Measurements from ENCODE around the gene LUM. TPM values are rescaled to one million over a fixed set of nuclear protein-coding genes. Genes with fewer than 3 reads are reported as not detected.

LUM gene
- total RNA-seq, 6 experiments from 2014 or later = 5.1 to 51.2 (median 10.1) TPM

DNA sequence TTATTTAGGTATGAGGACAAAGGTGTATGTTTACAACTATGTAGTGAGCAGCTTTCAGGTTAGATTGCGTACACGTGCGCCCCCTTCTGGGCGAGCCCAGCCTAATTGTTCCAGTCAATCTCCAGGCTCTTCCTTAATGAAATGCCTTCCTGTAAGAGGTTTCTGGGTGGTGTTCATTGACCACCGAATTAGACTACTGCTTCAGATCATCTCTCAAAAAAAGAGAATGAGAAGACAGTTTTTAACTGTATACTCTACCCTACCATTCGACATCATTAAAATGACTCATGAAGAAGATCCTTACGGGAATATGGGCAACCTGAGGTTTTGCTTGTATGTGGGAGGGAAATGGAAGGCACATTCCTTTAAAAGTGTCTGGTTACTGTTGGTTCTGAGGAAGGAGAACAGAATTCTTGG lies 2.1 kb downstream of the LUM start:
- Histone ChIP-seq H3K27ac (no peak overlapping the region), H3K4me1 (no peaks in the 10 kb centered on the region), H3K4me3 (no peak overlapping the region), H3K27me3 (no peaks in the 10 kb centered on the region), H3K36me3 (no peaks in the 10 kb centered on the region), H3K9me3 (no peaks in the 10 kb centered on the region)
- 6% methylated on average over 7 of the region's 7 CpGs for WGBS (ENCODE audit: insufficient coverage, low coverage, low lambda C conversion rate, missing lambda C conversion rate)
- ATAC-seq = peak; percentile 49 to 83 (median 66)
- intact Hi-C loops (cut with DNase I) = no loop called here
- peak; percentile 34 to 60 (median 57) for DNase-seq
- TF ChIP-seq POLR2A (IDR thresholded peaks at IDR 0.05) = no peak
- TF ChIP-seq, protein P1, sequence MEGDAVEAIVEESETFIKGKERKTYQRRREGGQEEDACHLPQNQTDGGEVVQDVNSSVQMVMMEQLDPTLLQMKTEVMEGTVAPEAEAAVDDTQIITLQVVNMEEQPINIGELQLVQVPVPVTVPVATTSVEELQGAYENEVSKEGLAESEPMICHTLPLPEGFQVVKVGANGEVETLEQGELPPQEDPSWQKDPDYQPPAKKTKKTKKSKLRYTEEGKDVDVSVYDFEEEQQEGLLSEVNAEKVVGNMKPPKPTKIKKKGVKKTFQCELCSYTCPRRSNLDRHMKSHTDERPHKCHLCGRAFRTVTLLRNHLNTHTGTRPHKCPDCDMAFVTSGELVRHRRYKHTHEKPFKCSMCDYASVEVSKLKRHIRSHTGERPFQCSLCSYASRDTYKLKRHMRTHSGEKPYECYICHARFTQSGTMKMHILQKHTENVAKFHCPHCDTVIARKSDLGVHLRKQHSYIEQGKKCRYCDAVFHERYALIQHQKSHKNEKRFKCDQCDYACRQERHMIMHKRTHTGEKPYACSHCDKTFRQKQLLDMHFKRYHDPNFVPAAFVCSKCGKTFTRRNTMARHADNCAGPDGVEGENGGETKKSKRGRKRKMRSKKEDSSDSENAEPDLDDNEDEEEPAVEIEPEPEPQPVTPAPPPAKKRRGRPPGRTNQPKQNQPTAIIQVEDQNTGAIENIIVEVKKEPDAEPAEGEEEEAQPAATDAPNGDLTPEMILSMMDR (IDR thresholded peaks at IDR 0.05) = peak; percentile 40 to 76 (median 54)

DNA sequence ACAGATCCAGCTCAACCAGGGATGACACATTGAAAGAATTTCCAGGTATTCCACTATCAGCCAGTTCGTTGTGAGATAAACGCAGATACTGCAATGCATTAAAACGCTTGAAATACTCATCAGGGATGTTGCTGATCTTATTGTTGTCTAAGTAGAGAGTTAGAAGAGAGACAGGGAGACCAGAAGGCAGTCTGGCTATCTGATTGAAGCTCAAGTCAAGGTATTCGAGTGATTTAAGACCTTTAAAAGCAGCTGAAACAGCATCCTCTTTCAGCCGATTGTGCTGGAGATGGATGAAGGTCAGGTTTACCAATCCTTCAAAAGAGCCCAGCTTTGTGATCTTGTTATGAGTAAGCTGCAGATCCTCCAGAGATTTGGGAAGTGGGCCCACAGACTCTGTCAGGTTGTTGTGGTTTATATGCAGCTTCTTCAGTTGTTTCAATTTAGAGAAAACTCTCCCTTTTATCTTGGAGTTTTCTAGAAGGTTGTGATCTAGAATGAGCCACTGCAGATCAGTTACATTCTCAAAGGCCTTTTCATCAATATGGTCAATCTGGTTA lies 3.0 kb downstream of the LUM start:
- no peaks in the 10 kb centered on the region for H3K27me3 ChIP-seq
- H3K27ac ChIP-seq = no peak overlapping the region
- intact Hi-C loops (cut with DNase I) = no loop called here
- no peak for DNase-seq
- no peaks in the 10 kb centered on the region for H3K36me3 ChIP-seq
- 68% methylated on average over 5 of the region's 5 CpGs for WGBS (ENCODE audit: insufficient coverage, low coverage, low lambda C conversion rate, missing lambda C conversion rate)
- no peaks in the 10 kb centered on the region for H3K9me3 ChIP-seq
- H3K4me3 ChIP-seq = no peak overlapping the region
- H3K4me1 ChIP-seq = no peaks in the 10 kb centered on the region
- no peak for ATAC-seq
- TF ChIP-seq, protein P1 (IDR thresholded peaks at IDR 0.05) = no peak
- no peak for TF ChIP-seq POLR2A (IDR thresholded peaks at IDR 0.05)

DNA sequence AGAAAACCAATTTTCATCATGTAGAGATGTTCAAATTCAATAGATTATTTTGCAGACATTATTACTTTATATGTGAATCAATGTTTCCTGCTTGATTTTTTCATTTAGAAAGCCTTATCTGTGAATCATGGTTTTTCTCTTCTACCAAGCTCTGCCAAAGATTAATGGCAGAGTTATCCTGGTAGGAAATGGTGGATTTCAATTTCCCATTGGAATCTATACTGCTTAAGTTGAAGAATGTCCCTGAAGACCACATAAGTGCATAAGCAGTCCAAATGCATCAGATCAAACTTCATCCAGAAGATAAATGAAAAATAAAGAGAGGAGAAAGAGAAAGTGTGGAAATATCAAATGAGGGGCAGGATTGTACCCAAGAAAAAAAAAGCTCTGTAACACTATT lies 5.0 kb downstream of the LUM start:
- no peak overlapping the region for H3K27ac ChIP-seq
- no peak for DNase-seq
- H3K9me3 ChIP-seq = no peaks in the 10 kb centered on the region
- H3K36me3 ChIP-seq = no peaks in the 10 kb centered on the region
- H3K4me1 ChIP-seq = no peaks in the 10 kb centered on the region
- ATAC-seq = no peak
- H3K4me3 ChIP-seq = no peak overlapping the region
- intact Hi-C loops (cut with DNase I) = no loop called here
- TF ChIP-seq, protein P1 (IDR thresholded peaks at IDR 0.05) = no peak
- TF ChIP-seq POLR2A (IDR thresholded peaks at IDR 0.05) = no peak
- no peaks in the 10 kb centered on the region for H3K27me3 ChIP-seq

DNA sequence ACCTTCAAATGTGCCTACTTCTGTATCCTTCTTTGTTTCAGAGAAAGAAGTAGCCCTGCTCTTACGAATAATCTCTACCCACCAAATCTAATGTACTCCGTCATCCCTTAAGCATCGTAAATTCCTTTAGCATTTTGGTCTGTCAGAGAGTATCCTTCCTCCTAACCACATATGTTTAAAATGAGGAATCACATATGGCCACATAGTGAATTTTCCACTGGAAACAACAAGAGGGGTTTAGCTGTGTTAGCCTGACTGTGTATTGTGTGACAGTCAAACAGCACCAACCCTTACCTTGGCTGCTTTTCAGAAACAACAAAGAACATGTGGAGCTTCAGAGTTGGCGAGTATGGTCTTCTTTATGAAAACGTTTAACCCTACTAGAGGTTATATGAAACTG lies 5.5 kb downstream of the LUM start:
- no peak for DNase-seq

More for the DNA sequence above, 5.5 kb downstream of the LUM start:
- no peak for TF ChIP-seq POLR2A (IDR thresholded peaks at IDR 0.05)
- TF ChIP-seq, protein P1 (IDR thresholded peaks at IDR 0.05) = no peak
- Histone ChIP-seq H3K27ac (no peak overlapping the region), H3K27me3 (no peaks in the 10 kb centered on the region), H3K36me3 (no peaks in the 10 kb centered on the region), H3K4me1 (no peaks in the 10 kb centered on the region), H3K9me3 (no peaks in the 10 kb centered on the region), H3K4me3 (no peak overlapping the region)
- intact Hi-C loops (cut with DNase I) = no loop called here
- ATAC-seq = no peak
- 62% methylated on average over 5 of the region's 5 CpGs for WGBS (ENCODE audit: insufficient coverage, low coverage, low lambda C conversion rate, missing lambda C conversion rate)

Data from right lobe of liver (tissue), 6 donors.